Measurements from ENCODE around the gene RNU6-8. TPM values are rescaled to one million over a fixed set of nuclear protein-coding genes. Genes with fewer than 3 reads are reported as not detected.

Gene RNU6-8
- total RNA-seq, 1 donor from 2014 or later: not detected

- peaks cover 20% of the 10 kb centered on the region for H3K4me1 Mint-ChIP-seq (ENCODE audit: unreplicated experiment)
- no peak for DNase-seq (ENCODE audit: extremely low spot score, unreplicated experiment)
- H3K4me3 Mint-ChIP-seq (ENCODE audit: unreplicated experiment): no peak overlapping the region
- no peak for TF ChIP-seq CTCF (IDR thresholded peaks at IDR 0.05)
- H3K27ac Mint-ChIP-seq (ENCODE audit: unreplicated experiment): no peak overlapping the region
- H3K9me3 Mint-ChIP-seq (ENCODE audit: unreplicated experiment): no peaks in the 10 kb centered on the region
- H3K27me3 Mint-ChIP-seq (ENCODE audit: unreplicated experiment): peaks cover 33% of the 10 kb centered on the region
- peaks cover 2% of the 10 kb centered on the region for H3K36me3 Mint-ChIP-seq (ENCODE audit: unreplicated experiment)
Observed at GRCh38 chr14:32206552-32206951, 3.5 kb upstream of the RNU6-8 start.

GRCh38 chr14:32205984-32206383 lies 2.9 kb upstream of the RNU6-8 start:
- H3K9me3 Mint-ChIP-seq (ENCODE audit: unreplicated experiment): no peaks in the 10 kb centered on the region
- peaks cover 25% of the 10 kb centered on the region for H3K4me1 Mint-ChIP-seq (ENCODE audit: unreplicated experiment)
- H3K27me3 Mint-ChIP-seq (ENCODE audit: unreplicated experiment): peaks cover 33% of the 10 kb centered on the region
- H3K36me3 Mint-ChIP-seq (ENCODE audit: unreplicated experiment): peaks cover 2% of the 10 kb centered on the region
- no peak overlapping the region for H3K4me3 Mint-ChIP-seq (ENCODE audit: unreplicated experiment)
- TF ChIP-seq CTCF (IDR thresholded peaks at IDR 0.05): no peak
- no peak for DNase-seq (ENCODE audit: extremely low spot score, unreplicated experiment)
- H3K27ac Mint-ChIP-seq (ENCODE audit: unreplicated experiment): no peak overlapping the region

DNA sequence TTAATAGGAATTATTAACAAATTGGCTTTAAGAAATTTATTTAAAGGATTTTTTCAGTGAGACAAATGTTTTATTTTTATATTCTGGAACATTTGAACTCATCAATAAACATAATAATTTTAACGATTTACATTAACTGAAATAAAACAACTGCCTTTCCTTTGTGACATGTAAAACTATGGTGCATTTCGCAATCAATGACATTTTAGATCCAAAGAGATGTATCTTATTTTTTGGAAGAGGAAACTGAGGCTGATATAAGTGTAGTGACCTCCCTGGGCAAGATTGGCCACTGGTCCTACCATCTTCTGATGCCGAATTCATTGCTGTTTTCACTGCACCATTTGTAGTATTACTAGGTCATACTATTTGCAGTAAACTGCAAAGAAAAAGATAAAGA lies 2.5 kb upstream of the RNU6-8 start:
- Mint-ChIP-seq H3K4me3 (ENCODE audit: unreplicated experiment) (no peak overlapping the region), H3K36me3 (ENCODE audit: unreplicated experiment) (peaks cover 2% of the 10 kb centered on the region), H3K27ac (ENCODE audit: unreplicated experiment) (no peak overlapping the region), H3K4me1 (ENCODE audit: unreplicated experiment) (peaks cover 27% of the 10 kb centered on the region), H3K9me3 (ENCODE audit: unreplicated experiment) (no peaks in the 10 kb centered on the region), H3K27me3 (ENCODE audit: unreplicated experiment) (peaks cover 33% of the 10 kb centered on the region)
- TF ChIP-seq CTCF (IDR thresholded peaks at IDR 0.05): no peak
- no peak for DNase-seq (ENCODE audit: extremely low spot score, unreplicated experiment)

DNA sequence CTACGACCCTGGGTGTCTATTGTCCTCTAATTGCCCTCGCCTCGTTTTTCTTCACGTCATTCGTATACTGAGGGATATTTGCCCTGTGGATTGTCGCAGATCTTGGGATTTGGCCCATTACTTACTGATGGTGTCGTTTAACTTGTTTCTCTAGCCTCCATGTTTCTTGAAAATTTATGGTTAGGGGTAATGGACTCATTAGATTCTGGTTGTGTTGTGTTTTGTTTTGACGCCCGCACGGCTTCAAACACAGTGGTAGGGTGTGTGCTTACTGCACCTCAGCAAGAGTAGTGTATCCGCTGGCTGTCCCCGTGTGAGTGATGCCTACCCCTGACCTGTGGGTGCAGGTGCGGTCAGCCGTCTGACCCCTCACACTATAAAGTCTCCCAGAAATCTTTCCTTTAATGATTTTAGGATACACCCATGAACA lies 874 bp upstream of the RNU6-8 start:
- H3K9me3 Mint-ChIP-seq (ENCODE audit: unreplicated experiment): no peaks in the 10 kb centered on the region
- H3K4me1 Mint-ChIP-seq (ENCODE audit: unreplicated experiment): peaks cover 27% of the 10 kb centered on the region
- no peak for DNase-seq (ENCODE audit: extremely low spot score, unreplicated experiment)
- peaks cover 2% of the 10 kb centered on the region for H3K36me3 Mint-ChIP-seq (ENCODE audit: unreplicated experiment)
- H3K27me3 Mint-ChIP-seq (ENCODE audit: unreplicated experiment): peaks cover 26% of the 10 kb centered on the region
- peak overlapping the region; percentile 99 for H3K27ac Mint-ChIP-seq (ENCODE audit: unreplicated experiment)
- peak overlapping the region; percentile 88 for H3K4me3 Mint-ChIP-seq (ENCODE audit: unreplicated experiment)
- no peak for TF ChIP-seq CTCF (IDR thresholded peaks at IDR 0.05)

DNA sequence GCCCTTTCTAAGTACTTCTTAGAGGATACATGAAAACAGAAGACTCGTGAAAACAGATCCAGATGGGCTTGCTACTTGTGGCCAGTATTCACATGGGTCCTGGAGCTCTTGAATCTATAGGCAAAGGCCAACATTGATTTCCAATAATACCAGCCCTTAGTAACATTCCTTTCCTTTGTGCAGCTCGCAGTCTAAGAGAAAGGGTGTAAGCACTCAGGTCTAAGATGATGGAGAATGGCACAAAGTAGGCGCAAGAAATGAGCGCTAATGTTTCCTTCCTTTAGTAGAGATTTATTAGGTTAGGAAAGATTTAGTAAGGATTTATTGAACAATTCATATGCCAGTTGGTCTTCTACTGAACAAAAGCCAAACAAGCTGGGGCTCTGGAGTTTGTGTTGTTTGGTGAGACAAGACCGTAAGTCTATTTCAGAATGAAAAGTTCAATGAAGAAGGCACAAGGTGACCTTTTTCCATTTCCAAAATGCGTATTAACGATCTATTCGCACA lies 525 bp downstream of the RNU6-8 start:
- Mint-ChIP-seq H3K27me3 (ENCODE audit: unreplicated experiment) (peaks cover 20% of the 10 kb centered on the region), H3K9me3 (ENCODE audit: unreplicated experiment) (no peaks in the 10 kb centered on the region), H3K27ac (ENCODE audit: unreplicated experiment) (peak overlapping the region; percentile 99), H3K4me1 (ENCODE audit: unreplicated experiment) (peaks cover 27% of the 10 kb centered on the region), H3K36me3 (ENCODE audit: unreplicated experiment) (no peaks in the 10 kb centered on the region), H3K4me3 (ENCODE audit: unreplicated experiment) (peak overlapping the region; percentile 88)
- TF ChIP-seq CTCF (IDR thresholded peaks at IDR 0.05): no peak
- no peak for DNase-seq (ENCODE audit: extremely low spot score, unreplicated experiment)
